ENCODE results near the gene FRMD4A.

DNA sequence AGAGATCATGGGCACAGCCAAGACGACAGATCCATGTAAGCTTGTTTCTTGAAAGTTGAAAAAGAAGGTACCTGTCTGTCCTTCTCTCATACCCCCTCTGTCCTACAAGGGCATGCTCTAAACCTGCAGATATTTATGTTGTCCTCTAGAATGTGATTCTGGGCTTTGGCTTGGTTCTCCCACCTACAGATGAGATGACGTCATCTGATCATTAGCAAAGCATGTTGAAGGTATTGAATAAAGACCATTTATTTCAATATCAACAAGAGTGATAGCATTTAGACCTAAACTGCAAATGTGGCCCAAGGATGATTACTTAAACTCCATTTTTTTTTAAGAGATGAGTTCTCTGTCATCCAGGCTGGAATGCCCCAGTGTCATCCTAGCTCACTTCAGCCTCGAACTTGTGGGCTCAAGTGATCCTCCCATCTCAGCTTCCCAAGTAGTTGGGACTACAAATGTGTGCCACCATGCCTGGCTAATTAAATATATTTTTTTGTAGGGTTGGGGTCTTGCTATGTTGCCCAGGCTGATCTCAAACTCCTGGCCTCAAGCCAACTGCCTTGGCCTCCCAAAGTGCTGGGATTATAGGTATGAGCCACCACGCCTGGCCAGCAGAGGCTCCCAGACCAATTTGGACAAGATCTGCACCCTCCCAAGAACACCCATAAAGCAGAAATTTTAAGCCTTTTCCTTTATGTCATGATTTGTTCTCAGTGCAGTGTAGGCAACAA is 559.8 kb downstream of the FRMD4A start:
- TF ChIP-seq POLR2A (IDR thresholded peaks at IDR 0.05; ENCODE audit: low read depth, low read length) (no peak), POLR2AphosphoS5 (IDR thresholded peaks at IDR 0.05; ENCODE audit: low read depth, low read length) (no peak), TAF1 (IDR thresholded peaks at IDR 0.05; ENCODE audit: low read depth, low read length) (no peak), SPI1 (IDR thresholded peaks at IDR 0.05; ENCODE audit: low read depth, low read length) (no peak)
